ENCODE results near the gene VN1R5.
"Not testable (repeated sequence)": the region's sequence is repeated elsewhere in the genome, so short reads cannot be mapped to it uniquely, and the experiment has no call there.

Gene VN1R5

GRCh38 chr1:247273013-247273412 lies 17.1 kb downstream of the VN1R5 start:
- no peak for DNase-seq (ENCODE audit: low spot score)

GRCh38 chr1:247274605-247275256 lies 18.9 kb downstream of the VN1R5 start:
- no peak for DNase-seq (ENCODE audit: low spot score)

GRCh38 chr1:247277191-247277590 lies 21.3 kb downstream of the VN1R5 start:
- no peak for DNase-seq (ENCODE audit: low spot score)

- peak; percentile 43 for DNase-seq (ENCODE audit: low spot score)
Measured at GRCh38 chr1:247281001-247281574, 25.2 kb downstream of the VN1R5 start.

GRCh38 chr1:247286134-247286670 lies 30.3 kb downstream of the VN1R5 start:
- DNase-seq (ENCODE audit: low spot score) = no peak

GRCh38 chr1:247287460-247287859 lies 31.6 kb downstream of the VN1R5 start:
- no peak for DNase-seq (ENCODE audit: low spot score)

- no peak for DNase-seq (ENCODE audit: low spot score)
Measured at GRCh38 chr1:247288341-247288740, 32.5 kb downstream of the VN1R5 start.

GRCh38 chr1:247289274-247289892 lies 33.5 kb downstream of the VN1R5 start:
- DNase-seq (ENCODE audit: low spot score) = not testable (repeated sequence)

GRCh38 chr1:247290576-247290975 lies 34.7 kb downstream of the VN1R5 start:
- no peak for DNase-seq (ENCODE audit: low spot score)

GRCh38 chr1:247291161-247291560 lies 35.3 kb downstream of the VN1R5 start:
- no peak for DNase-seq (ENCODE audit: low spot score)

GRCh38 chr1:247291833-247292561 lies 36.1 kb downstream of the VN1R5 start:
- peak; percentile 22 for DNase-seq (ENCODE audit: low spot score)

- DNase-seq (ENCODE audit: low spot score) = peak; percentile 69
Measured at GRCh38 chr1:247293047-247293446, 37.2 kb downstream of the VN1R5 start.

GRCh38 chr1:247294282-247294681 lies 38.4 kb downstream of the VN1R5 start:
- DNase-seq (ENCODE audit: low spot score) = peak; percentile 87

GRCh38 chr1:247295274-247295684 lies 39.4 kb downstream of the VN1R5 start:
- peak; percentile 43 for DNase-seq (ENCODE audit: low spot score)

- no peak for DNase-seq (ENCODE audit: low spot score)
Measured at GRCh38 chr1:247295746-247296145, 39.9 kb downstream of the VN1R5 start.

- DNase-seq (ENCODE audit: low spot score) = no peak
Measured at GRCh38 chr1:247296599-247297180, 40.8 kb downstream of the VN1R5 start.

- DNase-seq (ENCODE audit: low spot score) = no peak
Measured at GRCh38 chr1:247297263-247298123, 41.6 kb downstream of the VN1R5 start.

GRCh38 chr1:247298124-247298481 lies 42.2 kb downstream of the VN1R5 start:
- DNase-seq (ENCODE audit: low spot score) = no peak

- DNase-seq (ENCODE audit: low spot score) = no peak
Measured at GRCh38 chr1:247298701-247299100, 42.8 kb downstream of the VN1R5 start.

GRCh38 chr1:247299723-247300381 lies 44.0 kb downstream of the VN1R5 start:
- no peak for DNase-seq (ENCODE audit: low spot score)

Data from GM03348 (cell line).